HPDE6-E6E7 (cell line): Measurements from ENCODE around the gene DISP3.
A peak's percentile ranks its signal among the peaks of the same experiment; 100 is the strongest.

ENCODE experiments used
- DNase-seq: peaks from one replicate; pipeline ENCODE4 v3.0.0; 2011; ENCODE audit warnings: missing footprints; ENCODE audit errors: extremely low spot score

DISP3 gene

GRCh38 chr1:11456965-11457364 lies 22.0 kb upstream of the DISP3 start:
- DNase-seq, result no peak

GRCh38 chr1:11458811-11459275 lies 20.1 kb upstream of the DISP3 start:
- peak; percentile 38 for DNase-seq

GRCh38 chr1:11461531-11462137 lies 17.3 kb upstream of the DISP3 start:
- no peak for DNase-seq

- DNase-seq, result no peak
These were observed 16.6 kb upstream of the DISP3 start for GRCh38 chr1:11462224-11462923.

GRCh38 chr1:11463177-11463576 lies 15.8 kb upstream of the DISP3 start:
- no peak for DNase-seq

GRCh38 chr1:11465307-11465706 lies 13.6 kb upstream of the DISP3 start:
- DNase-seq, result no peak

GRCh38 chr1:11466416-11466815 lies 12.5 kb upstream of the DISP3 start:
- DNase-seq, result no peak

- no peak for DNase-seq
These were observed 10.1 kb upstream of the DISP3 start for GRCh38 chr1:11468878-11469277.

- no peak for DNase-seq
These were observed 8.0 kb upstream of the DISP3 start for GRCh38 chr1:11470912-11471311.

GRCh38 chr1:11471473-11471872 lies 7.5 kb upstream of the DISP3 start:
- DNase-seq, result no peak

GRCh38 chr1:11472284-11472683 lies 6.7 kb upstream of the DISP3 start:
- DNase-seq, result no peak

GRCh38 chr1:11472741-11473140 lies 6.2 kb upstream of the DISP3 start:
- DNase-seq, result no peak

GRCh38 chr1:11473491-11474034 lies 5.4 kb upstream of the DISP3 start:
- DNase-seq, result no peak

GRCh38 chr1:11474826-11475225 lies 4.1 kb upstream of the DISP3 start:
- no peak for DNase-seq

- DNase-seq, result no peak
These were observed 3.2 kb upstream of the DISP3 start for GRCh38 chr1:11475748-11476147.

GRCh38 chr1:11479375-11479979 lies 522 bp downstream of the DISP3 start:
- DNase-seq, result no peak

- no peak for DNase-seq
These were observed 2.1 kb downstream of the DISP3 start for GRCh38 chr1:11481019-11481418.

GRCh38 chr1:11482198-11482597 lies 3.2 kb downstream of the DISP3 start:
- no peak for DNase-seq

- no peak for DNase-seq
These were observed 3.9 kb downstream of the DISP3 start for GRCh38 chr1:11482701-11483479.

GRCh38 chr1:11483581-11484320 lies 4.8 kb downstream of the DISP3 start:
- no peak for DNase-seq

- no peak for DNase-seq
These were observed 5.3 kb downstream of the DISP3 start for GRCh38 chr1:11484321-11484655.

- DNase-seq, result no peak
These were observed 6.2 kb downstream of the DISP3 start for GRCh38 chr1:11485191-11485590.
